B cell (primary cell): Measurements from ENCODE around the gene ESYT1. TPM values are rescaled to one million over a fixed set of nuclear protein-coding genes. Genes with fewer than 3 reads are reported as not detected.

Experiments used
- ATAC-seq: fragments of 200-7000 bp; cut with Tn5 transposase; one replicate; pipeline ENCODE4 v1.10.0; 2021; ENCODE audit warnings: low read depth, mild to moderate bottlenecking, moderate number of reproducible peaks, moderate library complexity
- CTCF ChIA-PET: fragments of 350-600 bp; sonication (Branson Sonifier 250); formaldehyde crosslinking; loops from one replicate; lab custom pipeline; 2021; ENCODE audit warnings: antibody characterized with exemption, inconsistent platforms; lab: Charles Lee
- POLR2A ChIA-PET: fragments of 350-600 bp; sonication (Branson Sonifier 250); formaldehyde crosslinking; loops from one replicate; lab custom pipeline; 2021; ENCODE audit warnings: antibody characterized with exemption; lab: Charles Lee
- DNase-seq: peaks from one replicate; pipeline ENCODE4 v3.0.0; 2013
- H2AFZ ChIP-seq: 2 replicates; pipeline ENCODE4 v1.6.1; 2012; ENCODE audit warnings: mild to moderate bottlenecking, low read depth, low read length; ENCODE audit not compliant: insufficient read depth, poor library complexity, severe bottlenecking
- H3K27ac ChIP-seq, 2 donors: 1 replicate in 1 of 2; 2 replicates in 1 of 2; pipeline ENCODE4 v1.5.1; 2012 to 2013; ENCODE audit warnings: low read length in 2 of 2, mild to moderate bottlenecking in 2 of 2, moderate library complexity in 1 of 2
- H3K27me3 ChIP-seq, 4 experiments: fragments of 200-600 bp in 1 of 4; sonication (generic) in 1 of 4; replicated peaks in 1 of 4; 1 replicate in 2 of 4; 2 replicates in 2 of 4; pipeline versions ENCODE4 v1.6.1 to v1.7.0; 2013 to 2016; ENCODE audit warnings: low read length in 3 of 4, mild to moderate bottlenecking in 2 of 4, mixed read lengths in 1 of 4, moderate library complexity in 1 of 4; ENCODE audit not compliant: insufficient read depth in 4 of 4, control insufficient read depth in 3 of 4; ENCODE audit errors: control extremely low read depth in 1 of 4
- H3K36me3 ChIP-seq, 2 experiments: replicated peaks in 1 of 2; 1 replicate in 1 of 2; 2 replicates in 1 of 2; pipeline versions ENCODE4 v1.6.1 to v1.7.1; 2013; ENCODE audit warnings: low read length in 1 of 2; ENCODE audit not compliant: insufficient read depth in 2 of 2, control insufficient read depth in 1 of 2; ENCODE audit errors: control extremely low read depth in 1 of 2, extremely low read depth in 1 of 2
- H3K4me1 ChIP-seq, 2 donors: fragments of 200-600 bp in 1 of 2; sonication (generic) in 1 of 2; 1 replicate in 1 of 2; 2 replicates in 1 of 2; pipeline versions ENCODE4 v1.5.1 to v1.6.1; 2013 to 2017; ENCODE audit warnings: low read length in 2 of 2; ENCODE audit not compliant: control insufficient read depth in 2 of 2, insufficient read depth in 2 of 2
- H3K4me2 ChIP-seq: replicated peaks from 2 replicates; pipeline ENCODE3; 2012; ENCODE audit warnings: mild to moderate bottlenecking, low read depth, low read length; ENCODE audit not compliant: poor library complexity, severe bottlenecking
- H3K4me3 ChIP-seq, 5 experiments: fragments of 200-600 bp in 1 of 5; sonication (generic) in 1 of 5; 1 replicate in 3 of 5; 2 replicates in 2 of 5; pipeline versions ENCODE4 v1.5.1 to v1.7.0; 2011 to 2016; ENCODE audit warnings: low read length in 4 of 5, mild to moderate bottlenecking in 4 of 5, low read depth in 2 of 5, control low read depth in 1 of 5, moderate library complexity in 1 of 5; ENCODE audit not compliant: insufficient read depth in 1 of 5; ENCODE audit errors: control extremely low read depth in 1 of 5, extremely low read depth in 1 of 5
- H3K79me2 ChIP-seq: fragments of 200-600 bp; sonication (generic); one replicate; pipeline ENCODE4 v1.6.0; 2016; ENCODE audit warnings: low read length; ENCODE audit not compliant: control insufficient read depth, insufficient read depth
- H3K9ac ChIP-seq: fragments of 200-600 bp; sonication (generic); 2 replicates; pipeline ENCODE4 v1.6.1; 2017; ENCODE audit warnings: mild to moderate bottlenecking, low read length, moderate library complexity
- H3K9me3 ChIP-seq, 3 donors: one replicate each; pipeline versions ENCODE4 v1.6.1 to v1.7.1; 2013; ENCODE audit warnings: low read length in 2 of 3; ENCODE audit not compliant: control insufficient read depth in 2 of 3, insufficient read depth in 1 of 3; ENCODE audit errors: control extremely low read depth in 1 of 3
- H4K20me1 ChIP-seq: 2 replicates; pipeline ENCODE4 v1.6.0; 2012; ENCODE audit warnings: mild to moderate bottlenecking, low read length; ENCODE audit not compliant: insufficient read depth, control insufficient read depth, poor library complexity, severe bottlenecking
- H3K27ac Mint-ChIP-seq: one replicate; pipeline ENCODE4 v1.8.0; 2021; ENCODE audit warnings: mixed read lengths
- H3K27me3 Mint-ChIP-seq: one replicate; pipeline ENCODE4 v1.8.0; 2021; ENCODE audit warnings: mixed read lengths
- H3K4me1 Mint-ChIP-seq: one replicate; pipeline ENCODE4 v1.8.0; 2021; ENCODE audit warnings: mixed read lengths
- H3K4me3 Mint-ChIP-seq: one replicate; pipeline ENCODE4 v1.8.0; 2021; ENCODE audit warnings: mixed read lengths
- H3K9me3 Mint-ChIP-seq: one replicate; pipeline ENCODE4 v1.8.0; 2022; ENCODE audit warnings: mixed read lengths; ENCODE audit not compliant: insufficient read depth
- EZH2 ChIP-seq: IDR thresholded peaks from 2 replicates; pipeline ENCODE4 v1.6.1; 2012; ENCODE audit warnings: borderline replicate concordance, low read depth, mild to moderate bottlenecking, moderate library complexity, low read length; ENCODE audit not compliant: insufficient read depth, poor library complexity, severe bottlenecking
- WGBS: methylation state at CpG from one replicate; pipeline ENCODE4 v1.1.5; 2013; ENCODE audit warnings: missing lambda C conversion rate; ENCODE audit not compliant: insufficient coverage; 5-methylcytosine and 5-hydroxymethylcytosine counted together
- intact Hi-C: fragments of 100-400 bp; cut with micrococcal nuclease; formaldehyde crosslinking; loops from one replicate; pipeline ENCODE4 v1.10.0; 2022
- polyA plus RNA-seq: library from polyadenylated mRNA; depleted of rRNA; stranded (reverse); fragments of >200 nt; gene quantifications from 2 replicates; pipeline ENCODE4 v1.2.3, GENCODE V29; 2012
- total RNA-seq, 2 donors: library from RNA; stranded (reverse); fragments of 120-200 nt in 1 of 2; gene quantifications; 1 replicate in 1 of 2; 2 replicates in 1 of 2; pipeline versions ENCODE4 v1.2.3 to v1.2.4, GENCODE V29; 2013 to 2022
- TF ChIP-seq, protein P1 (sequence below): fragments of 200-600 bp; IDR thresholded peaks from one replicate; pipeline ENCODE4 v1.8.0; 2022; ENCODE audit warnings: antibody characterized with exemption, mild to moderate bottlenecking

ESYT1 gene
- total and polyA plus RNA-seq, 2 donors (not counting 1 experiment from before 2014, with no cell fraction given), result 154 to 162 TPM

DNA sequence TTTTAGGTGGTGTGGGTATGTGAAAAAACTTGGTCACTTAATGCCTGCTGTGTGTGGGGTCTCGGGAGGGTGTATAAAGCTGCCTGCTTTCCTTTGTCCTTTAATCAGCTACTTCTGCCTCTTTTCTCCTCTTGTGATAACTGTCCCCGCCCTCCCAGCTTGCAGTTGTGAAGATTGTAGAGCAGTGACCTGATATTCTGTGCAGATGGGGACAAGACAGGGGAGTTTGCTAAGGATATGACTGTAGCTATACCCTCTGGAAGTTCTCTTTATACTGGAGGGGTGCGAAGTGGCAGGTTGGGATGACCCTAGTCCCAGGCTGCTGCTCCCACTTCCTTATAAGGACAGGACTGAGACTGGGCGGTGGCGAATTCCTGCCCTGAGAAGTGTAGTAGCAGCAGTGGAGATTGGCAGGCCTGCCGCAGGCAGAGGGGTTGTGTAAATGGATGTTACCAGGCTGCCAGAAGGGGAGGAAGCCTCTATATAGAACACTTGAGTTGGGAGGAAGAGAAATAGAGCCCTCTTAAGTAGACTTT lies 30.9 kb downstream of the ESYT1 start:
- peak overlapping the region; percentile 88 to 97 for H3K27ac ChIP-seq
- 6% methylated on average over 2 of the region's 6 CpGs for WGBS
- DNase-seq (peak; percentile 44), ATAC-seq (no peak)
- TF ChIP-seq, protein P1, sequence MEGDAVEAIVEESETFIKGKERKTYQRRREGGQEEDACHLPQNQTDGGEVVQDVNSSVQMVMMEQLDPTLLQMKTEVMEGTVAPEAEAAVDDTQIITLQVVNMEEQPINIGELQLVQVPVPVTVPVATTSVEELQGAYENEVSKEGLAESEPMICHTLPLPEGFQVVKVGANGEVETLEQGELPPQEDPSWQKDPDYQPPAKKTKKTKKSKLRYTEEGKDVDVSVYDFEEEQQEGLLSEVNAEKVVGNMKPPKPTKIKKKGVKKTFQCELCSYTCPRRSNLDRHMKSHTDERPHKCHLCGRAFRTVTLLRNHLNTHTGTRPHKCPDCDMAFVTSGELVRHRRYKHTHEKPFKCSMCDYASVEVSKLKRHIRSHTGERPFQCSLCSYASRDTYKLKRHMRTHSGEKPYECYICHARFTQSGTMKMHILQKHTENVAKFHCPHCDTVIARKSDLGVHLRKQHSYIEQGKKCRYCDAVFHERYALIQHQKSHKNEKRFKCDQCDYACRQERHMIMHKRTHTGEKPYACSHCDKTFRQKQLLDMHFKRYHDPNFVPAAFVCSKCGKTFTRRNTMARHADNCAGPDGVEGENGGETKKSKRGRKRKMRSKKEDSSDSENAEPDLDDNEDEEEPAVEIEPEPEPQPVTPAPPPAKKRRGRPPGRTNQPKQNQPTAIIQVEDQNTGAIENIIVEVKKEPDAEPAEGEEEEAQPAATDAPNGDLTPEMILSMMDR, result no peak
- no peak for TF ChIP-seq EZH2
- ChIA-PET CTCF (interaction anchor here (0.5 to 3.4 kb wide), 10 partner anchors 29 to 1544 kb away, joined by 3 to 17 read pairs (median 4); partner anchors contain the start of genes ANKRD52, ESYT1, RNF41 and SMARCC2), POLR2A (interaction anchor here (0.6 to 4.1 kb wide), 5 partner anchors 30 to 63 kb away, joined by 3 to 44 read pairs (median 4); partner anchors contain the start of genes ESYT1, RNF41 and SMARCC2)
- peak overlapping the region; percentile 80 to 97 (median 94) for H3K4me3 ChIP-seq
- peak overlapping the region; percentile 64 for H2AFZ ChIP-seq
- H4K20me1 ChIP-seq, result peaks cover 14% of the 10 kb centered on the region
- peaks cover 42% of the 10 kb centered on the region for H3K4me1 Mint-ChIP-seq
- H3K4me2 ChIP-seq, result peak overlapping the region; percentile 83
- H3K27me3 Mint-ChIP-seq, result no peaks in the 10 kb centered on the region
- H3K9me3 Mint-ChIP-seq, result no peaks in the 10 kb centered on the region
- peak overlapping the region; percentile 89 for H3K9ac ChIP-seq
- intact Hi-C loops, result loop anchor here (1.0 to 10.0 kb wide), 5 partner anchors 30 to 916 kb away; partner anchors contain the start of genes NEMP1, RNF41, RPL41 and SMARCC2
- H3K27me3 ChIP-seq, result no peaks in the 10 kb centered on the region
- peaks cover 2 to 46% of the 10 kb centered on the region in 2 experiments for H3K36me3 ChIP-seq
- H3K4me1 ChIP-seq, result peaks cover 20 to 38% of the 10 kb centered on the region in 2 donors
- H3K27ac Mint-ChIP-seq, result peak overlapping the region; percentile 97
- peaks cover 64% of the 10 kb centered on the region for H3K79me2 ChIP-seq
- peak overlapping the region; percentile 96 for H3K4me3 Mint-ChIP-seq
- no peaks in the 10 kb centered on the region for H3K9me3 ChIP-seq
